Measurements from ENCODE around the gene MAP3K3.

DNA sequence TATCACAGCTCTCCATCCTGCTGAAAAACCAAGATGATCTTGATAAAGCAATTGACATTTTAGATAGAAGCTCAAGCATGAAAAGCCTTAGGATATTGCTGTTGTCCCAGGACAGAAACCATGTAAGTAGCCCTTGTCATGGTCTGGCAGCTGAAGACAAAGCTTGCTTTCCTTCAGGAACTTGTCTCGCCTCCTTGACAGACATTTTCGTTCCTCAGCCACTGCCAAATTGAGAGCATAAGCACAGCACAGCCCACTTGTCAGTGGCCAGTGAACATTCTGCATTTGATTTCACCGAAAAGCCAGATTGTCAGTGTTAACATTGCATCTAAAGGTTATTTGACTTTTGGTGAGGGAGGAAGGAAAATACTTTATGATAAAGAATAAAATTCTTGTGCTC lies 35.6 kb downstream of the MAP3K3 start:
- TF ChIP-seq EZH2 (IDR thresholded peaks at IDR 0.05; ENCODE audit: low read depth) = no peak
- TF ChIP-seq, protein P1, sequence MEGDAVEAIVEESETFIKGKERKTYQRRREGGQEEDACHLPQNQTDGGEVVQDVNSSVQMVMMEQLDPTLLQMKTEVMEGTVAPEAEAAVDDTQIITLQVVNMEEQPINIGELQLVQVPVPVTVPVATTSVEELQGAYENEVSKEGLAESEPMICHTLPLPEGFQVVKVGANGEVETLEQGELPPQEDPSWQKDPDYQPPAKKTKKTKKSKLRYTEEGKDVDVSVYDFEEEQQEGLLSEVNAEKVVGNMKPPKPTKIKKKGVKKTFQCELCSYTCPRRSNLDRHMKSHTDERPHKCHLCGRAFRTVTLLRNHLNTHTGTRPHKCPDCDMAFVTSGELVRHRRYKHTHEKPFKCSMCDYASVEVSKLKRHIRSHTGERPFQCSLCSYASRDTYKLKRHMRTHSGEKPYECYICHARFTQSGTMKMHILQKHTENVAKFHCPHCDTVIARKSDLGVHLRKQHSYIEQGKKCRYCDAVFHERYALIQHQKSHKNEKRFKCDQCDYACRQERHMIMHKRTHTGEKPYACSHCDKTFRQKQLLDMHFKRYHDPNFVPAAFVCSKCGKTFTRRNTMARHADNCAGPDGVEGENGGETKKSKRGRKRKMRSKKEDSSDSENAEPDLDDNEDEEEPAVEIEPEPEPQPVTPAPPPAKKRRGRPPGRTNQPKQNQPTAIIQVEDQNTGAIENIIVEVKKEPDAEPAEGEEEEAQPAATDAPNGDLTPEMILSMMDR (conservative IDR thresholded peaks at IDR 0.05) = no peak
